HepG2 (cell line): Measurements from ENCODE around the gene SCGB2A2. TPM values are rescaled to one million over a fixed set of nuclear protein-coding genes. Genes with fewer than 3 reads are reported as not detected.

ENCODE experiments used
- AGO2 ChIP-seq: fragments of 200-400 bp; formaldehyde crosslinking; optimal IDR thresholded peaks from 2 replicates; pipeline ENCODE3; 2017; ENCODE audit warnings: mild to moderate bottlenecking, low read depth, low read length, moderate library complexity
- ESRRA ChIP-seq: sonication (generic); formaldehyde crosslinking; IDR thresholded peaks from 2 replicates; pipeline ENCODE4 v1.5.1; 2020; ENCODE audit warnings: mild to moderate bottlenecking, low read depth, missing genetic modification reagents
- FOXC1 ChIP-seq: sonication (generic); formaldehyde crosslinking; IDR thresholded peaks from 2 replicates; pipeline ENCODE4 v1.8.0; 2022; ENCODE audit warnings: mild to moderate bottlenecking, missing genetic modification reagents, borderline replicate concordance
- HNF4A ChIP-seq: sonication (generic); formaldehyde crosslinking; IDR thresholded peaks from 2 replicates; pipeline ENCODE4 v1.4.0; 2020; ENCODE audit warnings: missing genetic modification reagents
- KAT8 ChIP-seq: IDR thresholded peaks from 2 replicates; pipeline ENCODE4 v1.6.1; 2016; ENCODE audit warnings: missing genetic modification reagents, missing compliant biosample characterization
- NFKB2 ChIP-seq: sonication (generic); formaldehyde crosslinking; IDR thresholded peaks from 2 replicates; pipeline ENCODE4 v1.4.0; 2020; ENCODE audit warnings: missing genetic modification reagents, borderline replicate concordance
- PLRG1 ChIP-seq: fragments of 450-650 bp; conservative IDR thresholded peaks from 2 replicates; pipeline ENCODE4 v1.6.1; 2016
- PRMT3 ChIP-seq: sonication (generic); formaldehyde crosslinking; IDR thresholded peaks from 2 replicates; pipeline ENCODE4 v1.8.1; 2022; ENCODE audit warnings: low read depth, mild to moderate bottlenecking, moderate library complexity, missing genetic modification reagents, borderline replicate concordance
- TBX3 ChIP-seq: fragments of 450-650 bp; IDR thresholded peaks from 2 replicates; pipeline ENCODE4 v1.6.1; 2017; ENCODE audit warnings: antibody characterized with exemption, mild to moderate bottlenecking, inconsistent platforms, borderline replicate concordance
- U2AF2 ChIP-seq: fragments of 200-400 bp; formaldehyde crosslinking; IDR thresholded peaks from 2 replicates; pipeline ENCODE4 v1.6.1; 2017; ENCODE audit warnings: low read depth, mild to moderate bottlenecking, low read length
- ZBTB7B ChIP-seq: sonication (generic); formaldehyde crosslinking; IDR thresholded peaks from 2 replicates; pipeline ENCODE4 v1.4.0; 2020; ENCODE audit warnings: missing genetic modification reagents
- ZNF207 ChIP-seq: fragments of 450-650 bp; IDR thresholded peaks from 2 replicates; pipeline ENCODE4 v1.6.1; 2016; ENCODE audit warnings: antibody characterized with exemption, borderline replicate concordance
- ZNF256 ChIP-seq: sonication (generic); formaldehyde crosslinking; conservative IDR thresholded peaks from 2 replicates; pipeline ENCODE4 v1.4.0; 2020; ENCODE audit warnings: missing genetic modification reagents
- ZNF296 ChIP-seq: sonication (generic); formaldehyde crosslinking; conservative IDR thresholded peaks from 2 replicates; pipeline ENCODE4 v1.5.0; 2020; ENCODE audit warnings: mild to moderate bottlenecking, missing genetic modification reagents
- ZNF543 ChIP-seq: sonication (generic); formaldehyde crosslinking; IDR thresholded peaks from 2 replicates; pipeline ENCODE4 v1.4.0; 2020; ENCODE audit warnings: mild to moderate bottlenecking, missing genetic modification reagents
- ZNF557 ChIP-seq: sonication (generic); formaldehyde crosslinking; IDR thresholded peaks from 2 replicates; pipeline ENCODE4 v1.4.0; 2020; ENCODE audit warnings: missing genetic modification reagents
- ZNF678 ChIP-seq: sonication (generic); formaldehyde crosslinking; IDR thresholded peaks from 2 replicates; pipeline ENCODE4 v1.4.0; 2020; ENCODE audit warnings: mild to moderate bottlenecking, missing genetic modification reagents
- ZNF792 ChIP-seq: IDR thresholded peaks from 2 replicates; pipeline ENCODE4 v1.6.1; 2016
- ZNF891 ChIP-seq: sonication (generic); formaldehyde crosslinking; IDR thresholded peaks from 2 replicates; pipeline ENCODE4 v1.5.0; 2020; ENCODE audit warnings: mild to moderate bottlenecking, missing genetic modification reagents
- polyA plus RNA-seq, 8 experiments: library from polyadenylated mRNA; depleted of rRNA in 3 of 8; stranded (reverse) in 7 of 8; unstranded in 1 of 8; fragments of >200 nt; fragmentation: Illumina TruSeq in 4 of 8; extraction: Trizol in 4 of 8; gene quantifications; 2 replicates each; pipeline versions ENCODE4 v1.2.1 to v1.2.3, GENCODE V29; 2011 to 2016; ENCODE audit warnings: low read depth in 4 of 8, missing spikeins in 1 of 8, mixed read lengths in 1 of 8; ENCODE audit not compliant: insufficient read depth in 1 of 8
- total RNA-seq, 5 experiments: library from RNA; depleted of rRNA; stranded (reverse); fragments of >200 nt; fragmentation: Illumina TruSeq; extraction: Trizol; gene quantifications; 2 replicates each; pipeline ENCODE4 v1.2.3, GENCODE V29; 2016; ENCODE audit warnings: low read depth in 1 of 5
- TF ChIP-seq, protein P1 (sequence below): sonication (generic); formaldehyde crosslinking; IDR thresholded peaks from 2 replicates; pipeline ENCODE4 v1.5.0; 2020; ENCODE audit warnings: mild to moderate bottlenecking, missing genetic modification reagents, borderline replicate concordance
- TF ChIP-seq, protein P2 (sequence below): sonication (generic); formaldehyde crosslinking; IDR thresholded peaks from 2 replicates; pipeline ENCODE4 v1.9.0; 2022; ENCODE audit warnings: low read depth, missing genetic modification reagents
- TF ChIP-seq, protein P3 (sequence below): sonication (generic); formaldehyde crosslinking; IDR thresholded peaks from 2 replicates; pipeline ENCODE4 v1.4.0; 2020; ENCODE audit warnings: mild to moderate bottlenecking, missing genetic modification reagents
- TF ChIP-seq, protein P4 (sequence below): sonication (generic); formaldehyde crosslinking; conservative IDR thresholded peaks from 2 replicates; pipeline ENCODE4 v1.8.0; 2022; ENCODE audit warnings: low read depth, missing genetic modification reagents

The SCGB2A2 gene
- total and polyA plus RNA-seq, 2 of the 13 experiments (the other 11 are each of a cell fraction or from before 2014, with no cell fraction given): 0.12 TPM; not detected in 1

DNA sequence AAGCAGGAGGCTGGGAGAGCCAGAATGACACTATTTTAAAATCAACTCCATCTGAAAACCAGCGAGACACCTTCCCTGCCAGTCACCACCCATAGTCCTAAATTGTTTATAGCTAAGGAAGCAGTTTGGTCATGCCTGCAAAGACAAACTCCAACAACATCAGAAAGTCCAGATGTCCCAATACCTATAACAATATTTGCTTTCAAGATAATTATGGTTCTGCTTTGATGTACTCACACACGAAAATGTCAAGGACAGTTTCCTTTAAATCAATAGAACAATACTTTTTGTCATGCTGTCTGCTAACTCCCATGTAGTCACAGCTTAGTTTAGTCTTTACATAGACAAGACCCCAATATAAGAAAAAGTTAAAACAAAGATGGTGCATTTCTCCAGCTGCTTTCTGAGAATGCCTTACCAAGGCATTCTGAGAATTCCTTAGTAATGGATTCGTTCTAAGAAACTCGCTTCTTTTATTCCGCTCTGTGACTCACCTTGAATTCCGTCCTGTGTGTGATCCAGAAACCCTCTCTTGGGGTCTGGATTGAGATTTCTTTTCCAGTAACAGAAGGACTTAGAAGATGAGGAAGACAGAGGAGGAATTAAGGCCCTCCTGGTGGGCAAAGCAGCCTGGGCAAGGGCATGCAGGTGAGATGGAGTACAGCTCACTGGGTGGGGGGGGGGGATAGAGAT lies 9.6 kb upstream of the SCGB2A2 start (continued):
- TF ChIP-seq, protein P1, sequence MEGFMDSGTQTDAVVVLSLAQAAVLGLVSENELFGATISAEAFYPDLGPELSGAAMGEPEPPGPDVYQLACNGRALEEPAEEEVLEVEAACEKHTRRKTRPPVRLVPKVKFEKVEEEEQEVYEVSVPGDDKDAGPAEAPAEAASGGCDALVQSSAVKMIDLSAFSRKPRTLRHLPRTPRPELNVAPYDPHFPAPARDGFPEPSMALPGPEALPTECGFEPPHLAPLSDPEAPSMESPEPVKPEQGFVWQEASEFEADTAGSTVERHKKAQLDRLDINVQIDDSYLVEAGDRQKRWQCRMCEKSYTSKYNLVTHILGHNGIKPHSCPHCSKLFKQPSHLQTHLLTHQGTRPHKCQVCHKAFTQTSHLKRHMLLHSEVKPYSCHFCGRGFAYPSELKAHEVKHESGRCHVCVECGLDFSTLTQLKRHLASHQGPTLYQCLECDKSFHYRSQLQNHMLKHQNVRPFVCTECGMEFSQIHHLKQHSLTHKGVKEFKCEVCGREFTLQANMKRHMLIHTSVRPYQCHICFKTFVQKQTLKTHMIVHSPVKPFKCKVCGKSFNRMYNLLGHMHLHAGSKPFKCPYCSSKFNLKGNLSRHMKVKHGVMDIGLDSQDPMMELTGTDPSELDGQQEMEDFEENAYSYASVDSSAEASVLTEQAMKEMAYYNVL: 0 out of 2 replicates have a peak, but pooled peaks have one; percentile 29
- TF ChIP-seq, protein P2, sequence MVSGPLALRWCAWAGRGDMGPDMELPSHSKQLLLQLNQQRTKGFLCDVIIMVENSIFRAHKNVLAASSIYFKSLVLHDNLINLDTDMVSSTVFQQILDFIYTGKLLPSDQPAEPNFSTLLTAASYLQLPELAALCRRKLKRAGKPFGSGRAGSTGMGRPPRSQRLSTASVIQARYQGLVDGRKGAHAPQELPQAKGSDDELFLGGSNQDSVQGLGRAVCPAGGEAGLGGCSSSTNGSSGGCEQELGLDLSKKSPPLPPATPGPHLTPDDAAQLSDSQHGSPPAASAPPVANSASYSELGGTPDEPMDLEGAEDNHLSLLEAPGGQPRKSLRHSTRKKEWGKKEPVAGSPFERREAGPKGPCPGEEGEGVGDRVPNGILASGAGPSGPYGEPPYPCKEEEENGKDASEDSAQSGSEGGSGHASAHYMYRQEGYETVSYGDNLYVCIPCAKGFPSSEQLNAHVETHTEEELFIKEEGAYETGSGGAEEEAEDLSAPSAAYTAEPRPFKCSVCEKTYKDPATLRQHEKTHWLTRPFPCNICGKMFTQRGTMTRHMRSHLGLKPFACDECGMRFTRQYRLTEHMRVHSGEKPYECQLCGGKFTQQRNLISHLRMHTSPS: no peak
- TF ChIP-seq ZNF891: no peak
- no peak; the same call in 1 of the 2 replicates for TF ChIP-seq ZNF792 (CRISPR knock-in tag)
- 0 out of 2 replicates have a peak, but pooled peaks have one; percentile 50 for TF ChIP-seq ZNF543
- peak; percentile 81 for TF ChIP-seq KAT8 (CRISPR knock-in tag)
- no peak for TF ChIP-seq ZNF207
- TF ChIP-seq, protein P3, sequence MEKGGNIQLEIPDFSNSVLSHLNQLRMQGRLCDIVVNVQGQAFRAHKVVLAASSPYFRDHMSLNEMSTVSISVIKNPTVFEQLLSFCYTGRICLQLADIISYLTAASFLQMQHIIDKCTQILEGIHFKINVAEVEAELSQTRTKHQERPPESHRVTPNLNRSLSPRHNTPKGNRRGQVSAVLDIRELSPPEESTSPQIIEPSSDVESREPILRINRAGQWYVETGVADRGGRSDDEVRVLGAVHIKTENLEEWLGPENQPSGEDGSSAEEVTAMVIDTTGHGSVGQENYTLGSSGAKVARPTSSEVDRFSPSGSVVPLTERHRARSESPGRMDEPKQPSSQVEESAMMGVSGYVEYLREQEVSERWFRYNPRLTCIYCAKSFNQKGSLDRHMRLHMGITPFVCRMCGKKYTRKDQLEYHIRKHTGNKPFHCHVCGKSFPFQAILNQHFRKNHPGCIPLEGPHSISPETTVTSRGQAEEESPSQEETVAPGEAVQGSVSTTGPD (CRISPR knock-in tag): no peak
- TF ChIP-seq ESRRA (CRISPR knock-in tag): 0 out of 2 replicates have a peak, but pooled peaks have one; percentile 33
- no peak for TF ChIP-seq ZNF256 (CRISPR knock-in tag)
- no peak for TF ChIP-seq PRMT3
- no peak for TF ChIP-seq PLRG1
- TF ChIP-seq TBX3: peak; percentile 93
- TF ChIP-seq, protein P4, sequence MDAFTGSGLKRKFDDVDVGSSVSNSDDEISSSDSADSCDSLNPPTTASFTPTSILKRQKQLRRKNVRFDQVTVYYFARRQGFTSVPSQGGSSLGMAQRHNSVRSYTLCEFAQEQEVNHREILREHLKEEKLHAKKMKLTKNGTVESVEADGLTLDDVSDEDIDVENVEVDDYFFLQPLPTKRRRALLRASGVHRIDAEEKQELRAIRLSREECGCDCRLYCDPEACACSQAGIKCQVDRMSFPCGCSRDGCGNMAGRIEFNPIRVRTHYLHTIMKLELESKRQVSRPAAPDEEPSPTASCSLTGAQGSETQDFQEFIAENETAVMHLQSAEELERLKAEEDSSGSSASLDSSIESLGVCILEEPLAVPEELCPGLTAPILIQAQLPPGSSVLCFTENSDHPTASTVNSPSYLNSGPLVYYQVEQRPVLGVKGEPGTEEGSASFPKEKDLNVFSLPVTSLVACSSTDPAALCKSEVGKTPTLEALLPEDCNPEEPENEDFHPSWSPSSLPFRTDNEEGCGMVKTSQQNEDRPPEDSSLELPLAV (CRISPR knock-in tag): no peak
- TF ChIP-seq AGO2: no peak
- no peak for TF ChIP-seq ZNF557
- peak; percentile 91 for TF ChIP-seq HNF4A
- TF ChIP-seq ZBTB7B: peak; percentile 81; the same call in 1 of the 2 replicates
- no peak for TF ChIP-seq NFKB2 (CRISPR knock-in tag)
- TF ChIP-seq ZNF296 (CRISPR knock-in tag): no peak
- TF ChIP-seq FOXC1 (CRISPR knock-in tag): no peak
- TF ChIP-seq U2AF2: no peak
- TF ChIP-seq ZNF678: no peak
